Transverse colon (tissue), 4 donors: ENCODE measurements around the gene HOXA1. TPM values are rescaled to one million over a fixed set of nuclear protein-coding genes. Genes with fewer than 3 reads are reported as not detected.

Experiments used
- DNase-seq: peaks from one replicate; pipeline ENCODE4 v3.0.0-alpha.2; 2019
- H3K27ac ChIP-seq, 4 donors: fragments of 200-600 bp; sonication (generic); 2 replicates each; pipeline ENCODE4 v1.5.1; 2016 to 2018; ENCODE audit warnings: inconsistent platforms in 4 of 4
- H3K27me3 ChIP-seq: fragments of 200-600 bp; sonication (generic); 2 replicates; pipeline ENCODE4 v1.5.1; 2017; ENCODE audit warnings: inconsistent platforms
- H3K36me3 ChIP-seq, 4 donors: fragments of 200-600 bp; sonication (generic); 2 replicates each; pipeline ENCODE4 v1.5.1; 2017 to 2019; ENCODE audit warnings: inconsistent platforms in 4 of 4
- H3K4me1 ChIP-seq, 4 donors: fragments of 200-600 bp; sonication (generic); 2 replicates each; pipeline ENCODE4 v1.5.1; 2017 to 2020; ENCODE audit warnings: inconsistent platforms in 4 of 4
- H3K4me3 ChIP-seq, 4 donors: fragments of 200-600 bp; sonication (generic); 1 replicate in 1 of 4; 2 replicates in 3 of 4; pipeline versions ENCODE4 v1.5.1 to v1.6.1; 2017 to 2019; ENCODE audit warnings: inconsistent platforms in 4 of 4
- H3K9me3 ChIP-seq, 2 donors: fragments of 200-600 bp; sonication (generic); 2 replicates each; pipeline ENCODE4 v1.5.1; 2017 to 2019; ENCODE audit warnings: inconsistent platforms in 2 of 2
- EP300 ChIP-seq: sonication (generic); formaldehyde crosslinking; IDR thresholded peaks from one replicate; pipeline ENCODE4 v1.6.1; 2017; ENCODE audit warnings: antibody characterized with exemption, low read depth
- POLR2A ChIP-seq: fragments of 450-650 bp; IDR thresholded peaks from one replicate; pipeline ENCODE4 v1.6.1; 2016; ENCODE audit warnings: antibody characterized with exemption, mild to moderate bottlenecking, moderate library complexity
- POLR2AphosphoS5 ChIP-seq, 3 donors: sonication (generic); formaldehyde crosslinking; IDR thresholded peaks; one replicate each; pipeline ENCODE4 v1.6.1; 2016; ENCODE audit warnings: antibody characterized with exemption in 3 of 3
- WGBS, 2 donors: methylation state at CpG; one replicate each; pipeline ENCODE4 v1.1.5; 2018; ENCODE audit warnings: low coverage in 1 of 2; 5-methylcytosine and 5-hydroxymethylcytosine counted together
- in situ Hi-C, 4 donors: fragments of 200-750 bp; cut with MboI; loops; one replicate each; pipeline versions ENCODE4 v1.15.0 to v1.15.1; 2017; ENCODE audit warnings: low sequenced_read_pairs in 3 of 4, low pct_ligation_motif_present in 1 of 4, low pct_unique_long_range_greater_than_20kb in 1 of 4
- intact Hi-C: fragments of 100-400 bp; cut with DNase I; formaldehyde crosslinking; loops from one replicate; pipeline ENCODE4 v1.15.1; 2023; ENCODE audit warnings: low total_unique reads
- total RNA-seq, 4 donors: library from RNA; depleted of rRNA; stranded (reverse); fragments of >200 nt; gene quantifications; one replicate each; pipeline ENCODE4 v1.1.0, GENCODE V29; 2016
- TF ChIP-seq, protein P1 (sequence below), 5 experiments: fragments of 200-600 bp in 3 of 5; fragments of 450-650 bp in 2 of 5; sonication (generic) in 3 of 5; IDR thresholded peaks; 1 replicate in 2 of 5; 2 replicates in 3 of 5; pipeline ENCODE4 v1.5.1; 2016 to 2017; ENCODE audit warnings: antibody characterized with exemption in 5 of 5, inconsistent platforms in 3 of 5, mild to moderate bottlenecking in 2 of 5, moderate library complexity in 1 of 5

HOXA1 gene
- total RNA-seq, 4 donors from 2014 or later: 1.4 to 3.2 (median 1.8) TPM

DNA sequence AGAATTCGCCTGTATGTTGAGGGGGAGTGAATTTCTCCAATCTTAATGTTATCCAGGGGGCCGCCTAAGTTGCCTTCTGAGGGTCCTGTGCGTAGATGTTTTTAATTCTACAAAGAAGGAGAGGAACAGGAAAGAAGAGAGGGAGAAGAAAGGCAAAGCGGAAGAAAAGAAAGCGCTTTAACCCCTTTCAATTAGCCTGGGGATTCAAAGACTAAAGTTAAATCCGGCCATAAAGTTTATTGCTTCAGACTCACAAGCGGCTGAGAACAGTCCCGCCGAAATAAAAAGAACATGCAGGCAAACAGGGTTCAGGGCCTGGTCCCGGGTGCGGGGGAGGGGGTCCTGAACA is 43.2 kb upstream of the HOXA1 start:
- no peaks in the 10 kb centered on the region for H3K36me3 ChIP-seq
- no peak for DNase-seq
- 37 to 48% methylated on average over 5 to 11 of the region's 11 CpGs for WGBS, 2 donors
- peak overlapping the region; percentile 95 to 99 (median 98) for H3K27ac ChIP-seq
- TF ChIP-seq EP300: no peak
- TF ChIP-seq, protein P1, sequence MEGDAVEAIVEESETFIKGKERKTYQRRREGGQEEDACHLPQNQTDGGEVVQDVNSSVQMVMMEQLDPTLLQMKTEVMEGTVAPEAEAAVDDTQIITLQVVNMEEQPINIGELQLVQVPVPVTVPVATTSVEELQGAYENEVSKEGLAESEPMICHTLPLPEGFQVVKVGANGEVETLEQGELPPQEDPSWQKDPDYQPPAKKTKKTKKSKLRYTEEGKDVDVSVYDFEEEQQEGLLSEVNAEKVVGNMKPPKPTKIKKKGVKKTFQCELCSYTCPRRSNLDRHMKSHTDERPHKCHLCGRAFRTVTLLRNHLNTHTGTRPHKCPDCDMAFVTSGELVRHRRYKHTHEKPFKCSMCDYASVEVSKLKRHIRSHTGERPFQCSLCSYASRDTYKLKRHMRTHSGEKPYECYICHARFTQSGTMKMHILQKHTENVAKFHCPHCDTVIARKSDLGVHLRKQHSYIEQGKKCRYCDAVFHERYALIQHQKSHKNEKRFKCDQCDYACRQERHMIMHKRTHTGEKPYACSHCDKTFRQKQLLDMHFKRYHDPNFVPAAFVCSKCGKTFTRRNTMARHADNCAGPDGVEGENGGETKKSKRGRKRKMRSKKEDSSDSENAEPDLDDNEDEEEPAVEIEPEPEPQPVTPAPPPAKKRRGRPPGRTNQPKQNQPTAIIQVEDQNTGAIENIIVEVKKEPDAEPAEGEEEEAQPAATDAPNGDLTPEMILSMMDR (IDR thresholded peaks at IDR 0.05): no peak
- no peaks in the 10 kb centered on the region for H3K9me3 ChIP-seq
- in situ Hi-C loops (no loop called here), intact Hi-C loops (no loop called here)
- H3K27me3 ChIP-seq: no peaks in the 10 kb centered on the region
- peaks cover 26 to 64% (median 58%) of the 10 kb centered on the region in 4 donors for H3K4me1 ChIP-seq
- peak overlapping the region; percentile 11 to 60 (median 46) for H3K4me3 ChIP-seq

DNA sequence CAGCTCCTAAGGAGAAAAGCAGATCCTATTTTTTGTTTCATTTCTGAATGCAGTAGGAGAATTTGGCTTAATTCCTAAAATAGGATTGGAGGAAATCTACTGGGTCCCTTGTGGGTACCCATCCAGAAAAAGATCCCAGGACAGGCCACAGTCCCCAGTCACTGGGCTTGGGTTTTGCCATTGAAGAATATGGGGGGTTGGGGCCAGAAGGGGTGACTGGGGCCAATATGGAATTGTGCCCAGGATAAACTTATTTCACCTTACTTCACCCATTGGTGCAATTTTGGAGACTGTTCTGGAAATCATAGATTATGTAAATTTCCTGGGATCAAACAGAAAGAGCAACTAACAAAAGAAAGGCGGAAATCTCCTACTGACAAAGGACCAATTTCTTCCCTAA is 42.7 kb upstream of the HOXA1 start:
- Histone ChIP-seq H3K27me3 (no peaks in the 10 kb centered on the region), H3K4me1 (peaks cover 26 to 66% (median 59%) of the 10 kb centered on the region in 4 donors), H3K9me3 (no peaks in the 10 kb centered on the region), H3K4me3 (peak overlapping the region in 3 of 4 donors; percentile 39 to 60 (median 53)), H3K36me3 (no peaks in the 10 kb centered on the region), H3K27ac (peak overlapping the region; percentile 95 to 99 (median 98))
- WGBS, 2 donors: 17 to 38% methylated on average over 1 of the region's 1 CpG
- no peak for DNase-seq
- intact Hi-C loops (no loop called here), in situ Hi-C loops (no loop called here)
- TF ChIP-seq, protein P1 (IDR thresholded peaks at IDR 0.05): no peak
- TF ChIP-seq EP300 (no peak), POLR2AphosphoS5 (IDR thresholded peaks at IDR 0.05) (no peak), POLR2A (no peak)

DNA sequence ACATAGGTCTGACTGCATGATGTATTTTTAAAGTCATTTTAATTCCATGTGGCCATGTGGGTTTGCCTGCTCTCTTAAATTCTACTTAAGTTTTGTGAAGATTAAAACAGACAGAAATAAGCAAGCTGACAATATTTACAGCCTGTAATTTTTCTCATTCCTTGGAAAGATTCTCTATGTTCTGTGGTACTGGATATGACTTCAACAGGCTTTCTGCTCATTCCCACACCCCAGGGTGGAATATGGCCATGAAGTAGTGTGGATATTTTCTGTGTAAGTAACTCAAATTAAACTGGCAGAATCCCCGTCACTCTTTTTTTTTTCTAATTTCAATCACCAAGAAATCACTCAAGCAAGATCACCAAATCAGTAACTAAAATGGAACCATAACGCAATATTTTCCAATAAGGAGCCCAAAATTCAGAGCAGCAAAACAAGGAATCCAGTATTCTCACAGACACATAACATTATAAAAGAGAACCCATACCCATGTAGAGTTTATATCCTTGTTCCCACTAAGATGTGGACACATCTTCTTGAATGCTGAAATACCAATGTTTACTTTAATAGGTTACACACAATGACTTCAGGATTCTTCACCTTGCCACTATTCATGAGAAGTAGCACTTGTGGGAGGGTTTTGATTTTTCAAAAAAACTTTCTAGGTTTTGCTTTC is 42.0 kb upstream of the HOXA1 start:
- H3K4me3 ChIP-seq: peak overlapping the region in 2 of 4 donors; percentile 53 to 60

DNA sequence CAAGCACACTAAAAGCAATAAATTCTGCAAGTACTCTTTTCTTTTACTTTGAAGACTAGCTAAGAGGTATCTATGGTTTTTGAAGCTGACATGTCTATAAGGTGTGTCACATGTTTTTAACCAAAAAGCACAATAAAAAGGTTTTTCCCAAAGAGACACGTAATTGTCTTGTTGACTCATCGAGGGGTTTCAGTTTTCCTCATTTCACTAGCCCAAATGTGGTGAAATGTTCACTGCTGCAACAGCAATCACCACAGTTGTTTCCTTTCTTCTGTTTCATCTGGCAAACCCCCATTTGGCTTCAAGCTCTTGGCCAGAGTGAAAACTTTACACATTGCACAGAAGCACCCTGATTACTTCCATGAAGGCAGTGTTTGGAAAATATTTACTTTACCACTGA is 38.6 kb upstream of the HOXA1 start:
- Histone ChIP-seq H3K4me1 (peaks cover 31 to 83% (median 80%) of the 10 kb centered on the region in 4 donors), H3K9me3 (no peaks in the 10 kb centered on the region), H3K36me3 (no peaks in the 10 kb centered on the region), H3K27ac (peak overlapping the region; percentile 94 to 99 (median 96)), H3K4me3 (no peak overlapping the region), H3K27me3 (no peaks in the 10 kb centered on the region)
- intact Hi-C loops (no loop called here), in situ Hi-C loops (no loop called here)
- TF ChIP-seq, protein P1 (IDR thresholded peaks at IDR 0.05): no peak
- peak; percentile 26 to 65 (median 33) for TF ChIP-seq POLR2AphosphoS5 (IDR thresholded peaks at IDR 0.05)
- peak; percentile 35 for DNase-seq
- 2 to 13% methylated on average over 2 of the region's 2 CpGs for WGBS, 2 donors

More for the DNA sequence above, 42.0 kb upstream of the HOXA1 start:
- H3K36me3 ChIP-seq: no peaks in the 10 kb centered on the region
- in situ Hi-C loops: no loop called here
- no peaks in the 10 kb centered on the region for H3K9me3 ChIP-seq
- no peak for TF ChIP-seq EP300
- peak in 2 of 3 donors; percentile 24 to 30 for TF ChIP-seq POLR2AphosphoS5 (IDR thresholded peaks at IDR 0.05)
- TF ChIP-seq, protein P1 (IDR thresholded peaks at IDR 0.05): no peak
- peaks cover 26 to 73% (median 66%) of the 10 kb centered on the region in 4 donors for H3K4me1 ChIP-seq
- intact Hi-C loops: no loop called here
- DNase-seq: no peak
- WGBS, 2 donors: 31 to 33% methylated on average over 2 of the region's 2 CpGs
- peak overlapping the region; percentile 95 to 99 (median 98) for H3K27ac ChIP-seq
- no peaks in the 10 kb centered on the region for H3K27me3 ChIP-seq
